ENCODE measurements around the gene ZPR1. TPM values are rescaled to one million over a fixed set of nuclear protein-coding genes. Genes with fewer than 3 reads are reported as not detected.
A peak's percentile ranks its signal among the peaks of the same experiment; 100 is the strongest.

Gene ZPR1
- total RNA-seq, 1 donor from 2014 or later = 65.1 TPM

DNA sequence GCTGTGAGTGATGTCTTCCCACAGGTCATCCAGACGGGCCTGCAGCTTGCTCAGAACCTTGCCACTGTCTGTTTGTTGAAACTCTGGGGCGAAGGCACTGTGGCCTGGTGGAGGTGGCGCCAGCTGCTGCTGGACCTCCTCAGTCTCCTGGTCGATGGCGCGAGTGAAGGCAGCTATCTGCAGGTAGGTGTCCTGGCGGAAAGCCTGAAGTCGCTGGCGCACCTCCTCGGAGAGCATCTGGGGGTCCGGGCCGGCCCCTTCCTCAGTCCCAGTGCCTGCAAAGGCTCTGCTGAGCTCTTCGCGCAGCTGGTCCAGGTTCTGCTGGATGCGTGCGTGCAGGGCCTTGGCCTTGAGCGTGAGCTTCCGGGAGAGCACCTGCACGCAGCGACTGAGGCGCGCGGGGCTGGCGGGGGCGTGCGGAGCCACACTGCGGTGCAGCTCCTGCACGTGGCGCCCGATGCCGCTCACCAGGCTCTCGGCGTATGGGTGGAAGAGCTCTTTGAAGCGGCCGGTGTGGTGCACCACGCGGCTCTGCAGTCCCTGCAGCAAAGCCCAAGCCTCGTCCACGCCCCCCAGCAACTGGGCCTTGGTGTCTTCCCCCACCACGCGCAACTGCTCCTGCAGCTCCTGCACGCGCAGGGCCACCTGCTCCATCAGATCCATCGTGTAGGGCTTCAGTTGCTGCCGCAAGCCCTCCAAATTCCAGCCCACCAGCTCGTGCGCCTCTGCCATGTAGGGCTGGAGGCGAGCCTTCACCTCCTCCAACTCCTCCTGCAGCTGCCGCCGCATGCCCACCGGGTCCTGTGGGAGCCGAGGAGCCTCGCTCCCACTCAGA is 2.6 kb upstream of the ZPR1 start:
- Mint-ChIP-seq H3K27ac (ENCODE audit: unreplicated experiment) (no peak overlapping the region), H3K4me3 (ENCODE audit: unreplicated experiment) (no peak overlapping the region), H3K27me3 (ENCODE audit: low read depth, unreplicated experiment) (peaks cover 13% of the 10 kb centered on the region), H3K9me3 (ENCODE audit: unreplicated experiment) (no peaks in the 10 kb centered on the region), H3K4me1 (ENCODE audit: low read depth, unreplicated experiment) (peaks cover 21% of the 10 kb centered on the region), H3K36me3 (ENCODE audit: low read depth, unreplicated experiment) (peaks cover 4% of the 10 kb centered on the region)
- no peak overlapping the region for H2AFZ ChIP-seq (ENCODE audit: low read depth, low read length)
- peaks cover 21% of the 10 kb centered on the region for H3K79me2 ChIP-seq (ENCODE audit: insufficient read depth, low read length)
- DNase-seq (ENCODE audit: low read depth) (no peak), FAIRE-seq (no peak)
- peaks cover 14% of the 10 kb centered on the region for H3K36me3 ChIP-seq (ENCODE audit: insufficient read depth, low read length)
- H3K9me3 ChIP-seq (ENCODE audit: insufficient read depth, low read depth, low read length) = no peaks in the 10 kb centered on the region
- no peak overlapping the region for H3K4me2 ChIP-seq (ENCODE audit: low read length)
- H3K4me1 ChIP-seq (ENCODE audit: insufficient read depth, low read length) = peaks cover 28% of the 10 kb centered on the region
- peaks cover 10% of the 10 kb centered on the region for H4K20me1 ChIP-seq (ENCODE audit: insufficient read depth, low read length)
- H3K9ac ChIP-seq (ENCODE audit: low read length) = no peak overlapping the region
- no peaks in the 10 kb centered on the region for H3K27me3 ChIP-seq (ENCODE audit: insufficient read depth, low read length)
- TF ChIP-seq, protein P1, sequence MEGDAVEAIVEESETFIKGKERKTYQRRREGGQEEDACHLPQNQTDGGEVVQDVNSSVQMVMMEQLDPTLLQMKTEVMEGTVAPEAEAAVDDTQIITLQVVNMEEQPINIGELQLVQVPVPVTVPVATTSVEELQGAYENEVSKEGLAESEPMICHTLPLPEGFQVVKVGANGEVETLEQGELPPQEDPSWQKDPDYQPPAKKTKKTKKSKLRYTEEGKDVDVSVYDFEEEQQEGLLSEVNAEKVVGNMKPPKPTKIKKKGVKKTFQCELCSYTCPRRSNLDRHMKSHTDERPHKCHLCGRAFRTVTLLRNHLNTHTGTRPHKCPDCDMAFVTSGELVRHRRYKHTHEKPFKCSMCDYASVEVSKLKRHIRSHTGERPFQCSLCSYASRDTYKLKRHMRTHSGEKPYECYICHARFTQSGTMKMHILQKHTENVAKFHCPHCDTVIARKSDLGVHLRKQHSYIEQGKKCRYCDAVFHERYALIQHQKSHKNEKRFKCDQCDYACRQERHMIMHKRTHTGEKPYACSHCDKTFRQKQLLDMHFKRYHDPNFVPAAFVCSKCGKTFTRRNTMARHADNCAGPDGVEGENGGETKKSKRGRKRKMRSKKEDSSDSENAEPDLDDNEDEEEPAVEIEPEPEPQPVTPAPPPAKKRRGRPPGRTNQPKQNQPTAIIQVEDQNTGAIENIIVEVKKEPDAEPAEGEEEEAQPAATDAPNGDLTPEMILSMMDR (IDR thresholded peaks at IDR 0.05; ENCODE audit: insufficient read depth, low read depth, low read length) = no peak
- TF ChIP-seq EZH2 (IDR thresholded peaks at IDR 0.05; ENCODE audit: insufficient read depth, low read length) = no peak
- no peak overlapping the region for H3K4me3 ChIP-seq (ENCODE audit: insufficient read depth, low read depth, low read length)
- H3K27ac ChIP-seq (ENCODE audit: low read depth, low read length) = no peak overlapping the region

DNA sequence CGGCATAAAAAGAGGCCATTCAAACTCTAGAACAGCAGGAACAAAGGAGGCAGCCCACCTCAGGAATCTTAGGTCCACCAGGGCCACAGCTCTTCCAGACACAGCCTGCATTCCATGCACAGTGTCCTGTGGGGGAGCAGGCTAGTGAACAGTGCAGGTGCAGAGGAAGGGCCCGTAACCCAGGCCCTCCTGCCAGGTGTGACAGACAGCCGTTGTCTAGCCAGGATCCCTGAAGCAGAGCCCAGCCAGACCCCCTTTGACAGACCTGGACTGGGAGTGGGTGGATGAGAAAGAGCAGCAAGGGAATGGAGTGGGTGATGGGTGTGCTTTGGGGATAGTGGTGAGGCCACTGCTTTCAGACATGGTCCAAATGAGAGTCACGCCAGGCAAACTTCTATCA is 1.2 kb upstream of the ZPR1 start:
- Histone ChIP-seq H3K27me3 (ENCODE audit: insufficient read depth, low read length) (no peaks in the 10 kb centered on the region), H2AFZ (ENCODE audit: low read depth, low read length) (no peak overlapping the region), H3K4me3 (ENCODE audit: insufficient read depth, low read depth, low read length) (no peak overlapping the region), H3K9me3 (ENCODE audit: insufficient read depth, low read depth, low read length) (no peaks in the 10 kb centered on the region), H3K4me1 (ENCODE audit: insufficient read depth, low read length) (peaks cover 28% of the 10 kb centered on the region), H3K9ac (ENCODE audit: low read length) (no peak overlapping the region), H3K27ac (ENCODE audit: low read depth, low read length) (no peak overlapping the region), H4K20me1 (ENCODE audit: insufficient read depth, low read length) (peaks cover 14% of the 10 kb centered on the region), H3K4me2 (ENCODE audit: low read length) (no peak overlapping the region), H3K36me3 (ENCODE audit: insufficient read depth, low read length) (peaks cover 28% of the 10 kb centered on the region), H3K79me2 (ENCODE audit: insufficient read depth, low read length) (peaks cover 24% of the 10 kb centered on the region)
- TF ChIP-seq, protein P1 (IDR thresholded peaks at IDR 0.05; ENCODE audit: insufficient read depth, low read depth, low read length) = no peak
- no peak for TF ChIP-seq EZH2 (IDR thresholded peaks at IDR 0.05; ENCODE audit: insufficient read depth, low read length)
- FAIRE-seq (no peak), DNase-seq (ENCODE audit: low read depth) (no peak)
- Mint-ChIP-seq H3K27me3 (ENCODE audit: low read depth, unreplicated experiment) (peaks cover 13% of the 10 kb centered on the region), H3K4me1 (ENCODE audit: low read depth, unreplicated experiment) (peaks cover 21% of the 10 kb centered on the region), H3K9me3 (ENCODE audit: unreplicated experiment) (no peaks in the 10 kb centered on the region), H3K4me3 (ENCODE audit: unreplicated experiment) (peak overlapping the region; percentile 89), H3K27ac (ENCODE audit: unreplicated experiment) (peak overlapping the region; percentile 51), H3K36me3 (ENCODE audit: low read depth, unreplicated experiment) (peaks cover 14% of the 10 kb centered on the region)

DNA sequence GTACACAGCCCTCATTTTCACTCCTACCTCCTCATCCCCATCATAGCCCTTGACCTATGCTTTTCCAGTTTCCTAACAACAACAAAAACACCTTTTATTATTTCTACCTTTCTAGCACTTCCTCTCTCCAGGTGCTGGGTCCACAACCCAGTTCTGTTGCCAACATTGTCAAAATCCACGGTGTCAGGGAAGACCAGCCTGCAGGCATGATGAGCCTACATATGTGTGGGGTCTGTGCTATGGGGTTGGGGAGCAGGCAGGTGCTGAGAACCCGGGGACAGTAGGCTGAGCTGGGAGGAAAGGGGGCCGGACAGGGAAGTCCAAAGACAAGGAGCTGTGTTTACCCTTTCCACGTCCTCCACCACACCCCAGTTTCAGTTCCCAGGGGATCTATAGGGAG is 711 bp upstream of the ZPR1 start:
- Mint-ChIP-seq H3K4me3 (ENCODE audit: unreplicated experiment) (peak overlapping the region; percentile 89), H3K4me1 (ENCODE audit: low read depth, unreplicated experiment) (peaks cover 19% of the 10 kb centered on the region), H3K36me3 (ENCODE audit: low read depth, unreplicated experiment) (peaks cover 15% of the 10 kb centered on the region), H3K27ac (ENCODE audit: unreplicated experiment) (peak overlapping the region; percentile 97), H3K9me3 (ENCODE audit: unreplicated experiment) (no peaks in the 10 kb centered on the region), H3K27me3 (ENCODE audit: low read depth, unreplicated experiment) (peaks cover 13% of the 10 kb centered on the region)
- peak overlapping the region; percentile 91 for H3K4me3 ChIP-seq (ENCODE audit: insufficient read depth, low read depth, low read length)
- H3K9ac ChIP-seq (ENCODE audit: low read length) = peak overlapping the region; percentile 94
- no peak for DNase-seq (ENCODE audit: low read depth)
- FAIRE-seq = no peak
- no peaks in the 10 kb centered on the region for H3K9me3 ChIP-seq (ENCODE audit: insufficient read depth, low read depth, low read length)
- H4K20me1 ChIP-seq (ENCODE audit: insufficient read depth, low read length) = peaks cover 14% of the 10 kb centered on the region
- H3K4me1 ChIP-seq (ENCODE audit: insufficient read depth, low read length) = peaks cover 27% of the 10 kb centered on the region
- no peak for TF ChIP-seq EZH2 (IDR thresholded peaks at IDR 0.05; ENCODE audit: insufficient read depth, low read length)
- TF ChIP-seq, protein P1 (IDR thresholded peaks at IDR 0.05; ENCODE audit: insufficient read depth, low read depth, low read length) = no peak
- peak overlapping the region; percentile 91 for H3K27ac ChIP-seq (ENCODE audit: low read depth, low read length)
- H3K79me2 ChIP-seq (ENCODE audit: insufficient read depth, low read length) = peaks cover 24% of the 10 kb centered on the region
- H3K36me3 ChIP-seq (ENCODE audit: insufficient read depth, low read length) = peaks cover 33% of the 10 kb centered on the region
- no peaks in the 10 kb centered on the region for H3K27me3 ChIP-seq (ENCODE audit: insufficient read depth, low read length)
- peak overlapping the region; percentile 97 for H3K4me2 ChIP-seq (ENCODE audit: low read length)
- peak overlapping the region; percentile 98 for H2AFZ ChIP-seq (ENCODE audit: low read depth, low read length)
